Vagina (tissue), 2 donors: ENCODE measurements around the gene ELMO1.

Experiments
- CTCF ChIP-seq, 3 experiments: fragments of 450-650 bp in 2 of 3; fragments of 200-600 bp in 1 of 3; sonication (generic) in 1 of 3; IDR thresholded peaks; one replicate each; pipeline ENCODE4 v1.5.1; 2017 to 2019; ENCODE audit warnings: antibody characterized with exemption in 3 of 3, mild to moderate bottlenecking in 2 of 3, moderate library complexity in 2 of 3
- POLR2AphosphoS5 ChIP-seq, 2 donors: sonication (generic); formaldehyde crosslinking; IDR thresholded peaks; one replicate each; pipeline ENCODE4 v1.9.0; 2017; ENCODE audit warnings: antibody characterized with exemption in 2 of 2, mild to moderate bottlenecking in 2 of 2, low read depth in 1 of 2; ENCODE audit not compliant: insufficient read depth in 1 of 2

- TF ChIP-seq CTCF (IDR thresholded peaks at IDR 0.05) (no peak), POLR2AphosphoS5 (IDR thresholded peaks at IDR 0.05; ENCODE audit: insufficient read depth in 1 of 2, low read depth in 1 of 2) (no peak)
These were observed 437.3 kb downstream of the ELMO1 start for GRCh38 chr7:37011151-37011890.
